Measurements from ENCODE around the gene DIPK1C.

Gene DIPK1C

GRCh38 chr18:74456349-74457042 is 612 bp downstream of the DIPK1C start:
- peak overlapping the region; percentile 46 for H2AFZ ChIP-seq
- no peaks in the 10 kb centered on the region for H3K36me3 ChIP-seq (ENCODE audit: control insufficient read depth, insufficient read depth, low read length)
- H3K4me1 ChIP-seq = no peaks in the 10 kb centered on the region
- H3K27me3 ChIP-seq (ENCODE audit: control insufficient read depth, insufficient read depth, low read length) = peaks cover 5% of the 10 kb centered on the region
- no peaks in the 10 kb centered on the region for H3K9me3 ChIP-seq (ENCODE audit: control insufficient read depth, low read length)
- no peak overlapping the region for H3K9ac ChIP-seq
- no peaks in the 10 kb centered on the region for H3K79me2 ChIP-seq
- H3K27ac ChIP-seq = no peak overlapping the region
- TF ChIP-seq, protein P1, sequence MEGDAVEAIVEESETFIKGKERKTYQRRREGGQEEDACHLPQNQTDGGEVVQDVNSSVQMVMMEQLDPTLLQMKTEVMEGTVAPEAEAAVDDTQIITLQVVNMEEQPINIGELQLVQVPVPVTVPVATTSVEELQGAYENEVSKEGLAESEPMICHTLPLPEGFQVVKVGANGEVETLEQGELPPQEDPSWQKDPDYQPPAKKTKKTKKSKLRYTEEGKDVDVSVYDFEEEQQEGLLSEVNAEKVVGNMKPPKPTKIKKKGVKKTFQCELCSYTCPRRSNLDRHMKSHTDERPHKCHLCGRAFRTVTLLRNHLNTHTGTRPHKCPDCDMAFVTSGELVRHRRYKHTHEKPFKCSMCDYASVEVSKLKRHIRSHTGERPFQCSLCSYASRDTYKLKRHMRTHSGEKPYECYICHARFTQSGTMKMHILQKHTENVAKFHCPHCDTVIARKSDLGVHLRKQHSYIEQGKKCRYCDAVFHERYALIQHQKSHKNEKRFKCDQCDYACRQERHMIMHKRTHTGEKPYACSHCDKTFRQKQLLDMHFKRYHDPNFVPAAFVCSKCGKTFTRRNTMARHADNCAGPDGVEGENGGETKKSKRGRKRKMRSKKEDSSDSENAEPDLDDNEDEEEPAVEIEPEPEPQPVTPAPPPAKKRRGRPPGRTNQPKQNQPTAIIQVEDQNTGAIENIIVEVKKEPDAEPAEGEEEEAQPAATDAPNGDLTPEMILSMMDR (IDR thresholded peaks at IDR 0.05) = no peak
- peak overlapping the region; percentile 39 for H3K4me2 ChIP-seq (ENCODE audit: low read length)
- peak overlapping the region; percentile 12 for H3K4me3 ChIP-seq (ENCODE audit: low read depth, low read length)

GRCh38 chr18:74456017-74456348 is 1.1 kb downstream of the DIPK1C start:
- TF ChIP-seq, protein P1 (IDR thresholded peaks at IDR 0.05) = no peak
- H3K4me2 ChIP-seq (ENCODE audit: low read length) = no peak overlapping the region
- H3K27ac ChIP-seq = no peak overlapping the region
- H3K27me3 ChIP-seq (ENCODE audit: control insufficient read depth, insufficient read depth, low read length) = peaks cover 5% of the 10 kb centered on the region
- no peaks in the 10 kb centered on the region for H3K36me3 ChIP-seq (ENCODE audit: control insufficient read depth, insufficient read depth, low read length)
- no peaks in the 10 kb centered on the region for H3K4me1 ChIP-seq
- no peaks in the 10 kb centered on the region for H3K79me2 ChIP-seq
- H2AFZ ChIP-seq = peak overlapping the region; percentile 46
- no peaks in the 10 kb centered on the region for H3K9me3 ChIP-seq (ENCODE audit: control insufficient read depth, low read length)
- H3K4me3 ChIP-seq (ENCODE audit: low read depth, low read length) = peak overlapping the region; percentile 12
- H3K9ac ChIP-seq = no peak overlapping the region

- Histone ChIP-seq H3K79me2 (no peaks in the 10 kb centered on the region), H3K9ac (no peak overlapping the region), H3K4me2 (ENCODE audit: low read length) (no peak overlapping the region), H3K4me3 (ENCODE audit: low read depth, low read length) (no peak overlapping the region), H3K4me1 (no peaks in the 10 kb centered on the region), H3K9me3 (ENCODE audit: control insufficient read depth, low read length) (no peaks in the 10 kb centered on the region), H3K27ac (no peak overlapping the region), H3K36me3 (ENCODE audit: control insufficient read depth, insufficient read depth, low read length) (no peaks in the 10 kb centered on the region), H2AFZ (no peak overlapping the region), H3K27me3 (ENCODE audit: control insufficient read depth, insufficient read depth, low read length) (peaks cover 5% of the 10 kb centered on the region)
- TF ChIP-seq, protein P1 (IDR thresholded peaks at IDR 0.05) = no peak
These were observed 1.7 kb downstream of the DIPK1C start for GRCh38 chr18:74455386-74455785.

- Histone ChIP-seq H3K4me2 (ENCODE audit: low read length) (no peak overlapping the region), H3K4me3 (ENCODE audit: low read depth, low read length) (no peak overlapping the region), H3K27me3 (ENCODE audit: control insufficient read depth, insufficient read depth, low read length) (peaks cover 5% of the 10 kb centered on the region), H2AFZ (no peak overlapping the region), H3K9me3 (ENCODE audit: control insufficient read depth, low read length) (no peaks in the 10 kb centered on the region), H3K9ac (no peak overlapping the region), H3K27ac (no peak overlapping the region), H3K4me1 (no peaks in the 10 kb centered on the region), H3K79me2 (no peaks in the 10 kb centered on the region), H3K36me3 (ENCODE audit: control insufficient read depth, insufficient read depth, low read length) (no peaks in the 10 kb centered on the region)
- TF ChIP-seq, protein P1 (IDR thresholded peaks at IDR 0.05) = no peak
These were observed 2.8 kb downstream of the DIPK1C start for GRCh38 chr18:74454279-74454751.

DNA sequence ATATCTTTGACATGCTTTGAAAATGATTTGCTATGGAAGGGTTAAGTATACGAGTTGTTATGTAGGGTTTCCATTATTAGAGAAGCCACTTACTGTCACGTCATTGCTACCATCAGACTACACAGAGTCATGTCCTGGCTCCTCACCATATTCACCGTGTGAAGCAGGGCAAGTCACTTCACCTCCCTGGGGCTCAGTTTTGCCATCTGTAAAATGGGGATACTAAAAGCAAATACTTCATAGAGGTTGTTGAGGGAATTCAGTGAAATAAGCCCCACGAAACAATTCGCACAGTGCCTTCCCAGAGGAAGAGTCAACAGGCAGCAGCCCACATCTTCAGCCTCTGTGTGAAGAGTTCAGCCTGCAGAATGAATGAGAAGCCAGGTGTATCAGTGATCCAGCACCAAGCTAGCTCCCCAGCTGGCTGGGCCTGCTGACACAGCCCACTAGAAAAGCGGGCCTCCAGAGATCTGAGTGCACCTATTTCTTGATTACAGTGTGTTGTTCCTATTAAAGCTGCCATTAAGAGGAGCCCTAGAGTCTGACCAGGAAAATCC is 3.4 kb downstream of the DIPK1C start:
- H3K27me3 ChIP-seq (ENCODE audit: control insufficient read depth, insufficient read depth, low read length) = peaks cover 5% of the 10 kb centered on the region
- no peak overlapping the region for H3K4me2 ChIP-seq (ENCODE audit: low read length)
- H3K4me3 ChIP-seq (ENCODE audit: low read depth, low read length) = no peak overlapping the region
- H3K27ac ChIP-seq = no peak overlapping the region
- H3K4me1 ChIP-seq = no peaks in the 10 kb centered on the region
- H3K79me2 ChIP-seq = no peaks in the 10 kb centered on the region
- H3K9ac ChIP-seq = no peak overlapping the region
- no peaks in the 10 kb centered on the region for H3K9me3 ChIP-seq (ENCODE audit: control insufficient read depth, low read length)
- no peaks in the 10 kb centered on the region for H3K36me3 ChIP-seq (ENCODE audit: control insufficient read depth, insufficient read depth, low read length)
- no peak overlapping the region for H2AFZ ChIP-seq
- TF ChIP-seq, protein P1 (IDR thresholded peaks at IDR 0.05) = no peak

Data from parathyroid adenoma (tissue), 2 donors.